NT2/D1 (cell line): ENCODE data around the gene MMP15.

Experiments used
- YY1 ChIP-seq: IDR thresholded peaks from 2 replicates; pipeline ENCODE4 v1.6.1; 2011; ENCODE audit not compliant: insufficient read length, insufficient read depth
- ZNF274 ChIP-seq: IDR thresholded peaks from 2 replicates; pipeline ENCODE4 v1.6.1; 2011; ENCODE audit warnings: mild to moderate bottlenecking, low read depth, low read length

- TF ChIP-seq YY1 (no peak), ZNF274 (no peak)
Observed at GRCh38 chr16:58057784-58058183, 32.2 kb downstream of the MMP15 start.
